Upper lobe of left lung (tissue), 4 donors: ENCODE data around the gene SPATA16.

Experiments
- CTCF ChIP-seq, 6 experiments: fragments of 450-650 bp in 4 of 6; fragments of 200-600 bp in 2 of 6; sonication (generic) in 2 of 6; IDR thresholded peaks; one replicate each; pipeline ENCODE4 v1.5.1; 2016 to 2019; ENCODE audit warnings: antibody characterized with exemption in 6 of 6
- POLR2A ChIP-seq, 4 donors: fragments of 450-650 bp; IDR thresholded peaks; one replicate each; pipeline ENCODE4 v1.5.1; 2016 to 2017; ENCODE audit warnings: antibody characterized with exemption in 4 of 4, mild to moderate bottlenecking in 2 of 4

- TF ChIP-seq CTCF (IDR thresholded peaks at IDR 0.05) (no peak), POLR2A (IDR thresholded peaks at IDR 0.05) (no peak)
Observed at GRCh38 chr3:172846103-172846561, 294.9 kb downstream of the SPATA16 start.
